Tibial artery (tissue), 4 donors: Measurements from ENCODE around the gene DTWD2.
"Not testable (repeated sequence)": the region's sequence is repeated elsewhere in the genome, so short reads cannot be mapped to it uniquely, and the experiment has no call there.

Experiments used
- DNase-seq, 2 donors: peaks; one replicate each; pipeline ENCODE4 v3.0.0-alpha.2; 2019
- H3K27ac ChIP-seq, 2 donors: fragments of 200-600 bp; sonication (generic) in 1 of 2; 1 replicate in 1 of 2; 2 replicates in 1 of 2; pipeline ENCODE4 v1.5.1; 2018 to 2019; ENCODE audit warnings: mild to moderate bottlenecking in 1 of 2
- H3K27me3 ChIP-seq, 2 donors: fragments of 200-600 bp; sonication (generic) in 1 of 2; one replicate each; pipeline versions ENCODE4 v1.5.1 to v1.6.0; 2016 to 2019
- H3K36me3 ChIP-seq, 3 donors: fragments of 200-600 bp; sonication (generic) in 2 of 3; one replicate each; pipeline ENCODE4 v1.5.1; 2016 to 2019; ENCODE audit warnings: mild to moderate bottlenecking in 2 of 3
- H3K4me1 ChIP-seq, 4 donors: fragments of 200-600 bp; sonication (generic) in 2 of 4; 1 replicate in 3 of 4; 2 replicates in 1 of 4; pipeline ENCODE4 v1.5.1; 2016 to 2019
- H3K4me3 ChIP-seq, 2 donors: fragments of 200-600 bp; sonication (generic) in 1 of 2; 1 replicate in 1 of 2; 2 replicates in 1 of 2; pipeline ENCODE4 v1.5.1; 2018 to 2019; ENCODE audit warnings: mild to moderate bottlenecking in 2 of 2
- H3K9me3 ChIP-seq, 3 donors: fragments of 200-600 bp; sonication (generic) in 1 of 3; one replicate each; pipeline ENCODE4 v1.5.1; 2016 to 2019
- CTCF ChIP-seq, 2 experiments: fragments of 200-600 bp in 1 of 2; fragments of 450-650 bp in 1 of 2; IDR thresholded peaks; one replicate each; pipeline ENCODE4 v1.5.1; 2017 to 2019; ENCODE audit warnings: antibody characterized with exemption in 2 of 2, mild to moderate bottlenecking in 1 of 2, moderate library complexity in 1 of 2
- intact Hi-C: fragments of 100-400 bp; cut with DNase I; formaldehyde crosslinking; loops from one replicate; pipeline ENCODE4 v1.15.0; 2023; ENCODE audit warnings: low total_unique reads

The DTWD2 gene

DNA sequence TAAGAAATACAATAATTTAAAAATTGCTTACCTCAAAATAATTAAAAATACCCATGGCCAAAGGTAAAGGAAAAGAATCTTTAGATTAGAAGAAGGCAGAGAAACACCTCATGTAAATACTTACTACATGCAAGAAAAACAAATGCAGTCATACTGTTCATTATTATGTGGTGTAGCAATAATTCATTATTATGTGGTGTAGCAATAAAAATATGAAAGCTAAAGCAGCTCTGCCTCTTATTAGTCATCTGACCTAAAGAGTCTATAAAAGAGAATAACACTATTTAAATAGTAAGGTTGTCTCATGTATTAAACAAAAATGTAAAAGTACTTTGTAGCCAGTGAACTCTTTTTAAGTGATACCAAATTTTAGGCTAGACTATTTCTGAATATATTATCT is 6.6 kb downstream of the DTWD2 start:
- Histone ChIP-seq H3K27ac (no peak overlapping the region), H3K4me1 (peaks cover 0 to 4% (median 0%) of the 10 kb centered on the region in 4 donors), H3K36me3 (no peaks in the 10 kb centered on the region), H3K27me3 (no peaks in the 10 kb centered on the region), H3K4me3 (no peak overlapping the region), H3K9me3 (no peaks in the 10 kb centered on the region)
- DNase-seq: no peak
- intact Hi-C loops: loop anchor here (10.0 kb wide), 1 partner anchor 93 kb away; the partner anchor contains the start of gene DMXL1
- TF ChIP-seq CTCF (IDR thresholded peaks at IDR 0.05): no peak

DNA sequence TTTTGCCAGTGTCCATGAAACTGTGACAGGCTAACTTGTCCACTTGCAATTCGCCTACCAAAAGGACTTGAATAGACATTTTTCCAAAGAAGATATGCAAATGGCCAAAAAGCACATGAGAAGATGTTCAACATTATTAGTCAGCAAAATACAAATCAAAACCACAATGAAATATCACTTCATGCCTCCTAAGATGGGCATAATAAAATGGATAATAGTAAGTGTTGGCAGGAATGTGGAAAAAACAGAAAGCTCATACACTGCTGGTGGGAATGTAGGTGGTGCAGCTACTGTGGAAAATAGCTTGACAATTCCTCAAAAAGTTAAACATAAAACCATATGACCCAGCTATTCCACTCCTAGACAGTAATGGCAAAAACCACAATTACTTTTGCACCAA is 7.9 kb downstream of the DTWD2 start:
- H3K4me3 ChIP-seq: no peak overlapping the region
- intact Hi-C loops: loop anchor here (10.0 kb wide), 1 partner anchor 94 kb away; the partner anchor contains the start of gene DMXL1
- H3K27me3 ChIP-seq: no peaks in the 10 kb centered on the region
- TF ChIP-seq CTCF (IDR thresholded peaks at IDR 0.05): no peak
- H3K36me3 ChIP-seq: no peaks in the 10 kb centered on the region
- no peaks in the 10 kb centered on the region for H3K9me3 ChIP-seq
- DNase-seq: no peak
- H3K27ac ChIP-seq: no peak overlapping the region
- no peaks in the 10 kb centered on the region for H3K4me1 ChIP-seq

DNA sequence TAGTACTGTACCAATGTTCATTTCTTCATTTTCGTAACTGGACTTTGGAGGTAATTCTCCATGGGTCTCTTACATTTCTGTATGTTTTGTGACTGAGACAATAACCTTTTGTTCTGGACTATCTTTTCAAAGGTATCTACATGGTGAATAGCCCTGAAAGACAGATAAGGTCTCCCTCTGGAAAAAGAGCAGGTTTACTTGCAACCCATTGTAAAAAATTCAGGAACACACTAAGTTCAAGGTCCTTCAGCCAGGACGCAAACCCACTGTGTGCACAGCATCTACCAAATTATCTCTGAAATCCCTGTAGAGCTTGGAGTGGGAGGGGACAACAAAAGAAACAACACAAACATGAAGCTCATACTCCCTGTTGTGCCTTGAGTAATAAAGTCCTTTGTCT is 8.3 kb downstream of the DTWD2 start:
- Histone ChIP-seq H3K4me1 (no peaks in the 10 kb centered on the region), H3K36me3 (no peaks in the 10 kb centered on the region), H3K4me3 (no peak overlapping the region), H3K9me3 (no peaks in the 10 kb centered on the region), H3K27me3 (no peaks in the 10 kb centered on the region), H3K27ac (no peak overlapping the region)
- no peak for TF ChIP-seq CTCF (IDR thresholded peaks at IDR 0.05)
- DNase-seq: no peak
- intact Hi-C loops: loop anchor here (10.0 kb wide), 1 partner anchor 95 kb away; the partner anchor contains the start of gene DMXL1

GRCh38 chr5:118973779-118974445 is 14.4 kb downstream of the DTWD2 start:
- H3K36me3 ChIP-seq, intact Hi-C loops, H3K4me1 ChIP-seq, DNase-seq, H3K27ac ChIP-seq, H3K4me3 ChIP-seq, H3K9me3 ChIP-seq, H3K27me3 ChIP-seq: not testable (repeated sequence)

DNA sequence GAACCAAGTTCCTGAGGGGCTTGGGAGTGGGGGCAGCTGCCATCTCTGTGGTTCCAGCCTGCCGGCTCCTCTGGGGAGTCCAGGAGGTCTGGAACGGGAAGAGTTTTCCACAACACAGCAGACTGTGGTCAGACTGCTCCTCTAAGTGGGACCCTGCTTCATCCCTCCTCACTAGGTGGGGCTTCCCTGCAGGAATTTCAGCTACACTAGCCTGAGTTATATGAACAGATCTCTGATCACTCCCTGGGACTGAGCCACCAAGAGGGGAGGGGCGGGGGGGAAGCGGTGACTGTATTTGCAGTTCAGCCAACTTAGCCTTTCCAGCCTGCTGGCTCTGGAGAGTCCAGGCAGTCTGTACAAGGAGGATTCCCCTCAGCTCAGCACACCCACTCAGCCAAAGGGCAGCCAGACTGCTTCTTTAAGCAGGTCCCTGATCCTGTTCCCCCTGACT is 19.4 kb downstream of the DTWD2 start:
- Histone ChIP-seq H3K36me3 (no peaks in the 10 kb centered on the region), H3K27me3 (no peaks in the 10 kb centered on the region), H3K4me3 (no peak overlapping the region), H3K4me1 (peaks cover 0 to 13% (median 4%) of the 10 kb centered on the region in 4 donors), H3K9me3 (no peaks in the 10 kb centered on the region), H3K27ac (no peak overlapping the region)
- intact Hi-C loops: no loop called here
- no peak for DNase-seq
- no peak for TF ChIP-seq CTCF (IDR thresholded peaks at IDR 0.05)

- H3K4me1 ChIP-seq: peaks cover 0 to 13% (median 4%) of the 10 kb centered on the region in 4 donors
- H3K27ac ChIP-seq: no peak overlapping the region
- H3K27me3 ChIP-seq: no peaks in the 10 kb centered on the region
- H3K36me3 ChIP-seq: no peaks in the 10 kb centered on the region
- TF ChIP-seq CTCF (IDR thresholded peaks at IDR 0.05): no peak
- no peak for DNase-seq
- no peak overlapping the region for H3K4me3 ChIP-seq
- intact Hi-C loops: no loop called here
- H3K9me3 ChIP-seq: no peaks in the 10 kb centered on the region
Observed at GRCh38 chr5:118968406-118968911, 19.9 kb downstream of the DTWD2 start.
